Loucy (cell line): ENCODE results near the gene ADGB.

Experiments used
- CTCF ChIP-seq: fragments of 200-600 bp; sonication (generic); conservative IDR thresholded peaks from 2 replicates; pipeline ENCODE4 v1.5.1; 2014; ENCODE audit warnings: mild to moderate bottlenecking, antibody characterized with exemption, low read length
- EZH2phosphoT487 ChIP-seq: fragments of 200-600 bp; IDR thresholded peaks from 2 replicates; pipeline ENCODE4 v1.6.1; 2018; ENCODE audit warnings: antibody characterized with exemption, mild to moderate bottlenecking, moderate library complexity, borderline replicate concordance

DNA sequence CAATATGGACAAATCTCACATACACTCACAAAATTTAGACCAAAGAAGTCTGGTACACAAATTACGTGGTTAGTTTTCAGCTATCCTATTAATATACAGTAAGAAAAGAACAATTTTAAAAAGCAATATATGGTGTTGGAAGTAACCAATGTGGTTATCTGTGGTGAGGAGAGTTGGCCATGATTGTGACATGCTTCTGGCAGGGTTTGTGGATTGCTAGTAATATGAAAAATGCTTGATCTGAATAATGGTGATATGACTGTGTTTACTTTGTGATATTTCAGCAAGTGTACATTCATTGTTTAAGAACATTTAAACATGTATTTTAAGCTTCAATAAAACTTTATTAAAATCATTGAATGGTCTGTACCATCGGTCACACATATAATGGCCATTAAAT lies 99.1 kb downstream of the ADGB start:
- TF ChIP-seq CTCF (no peak), EZH2phosphoT487 (no peak)
